Measurements from ENCODE around the gene RAB40C. TPM values are rescaled to one million over a fixed set of nuclear protein-coding genes. Genes with fewer than 3 reads are reported as not detected.

The RAB40C gene
- 2.5 TPM for polyA plus RNA-seq (2012; ENCODE audit: missing spikeins)

- DNase-seq (ENCODE audit: insufficient read length) (peak; percentile 99), FAIRE-seq (peak; percentile 98)
- TF ChIP-seq POLR2AphosphoS5 (IDR thresholded peaks at IDR 0.05; ENCODE audit: low read depth, low read length) (no peak), TAF1 (IDR thresholded peaks at IDR 0.05; ENCODE audit: borderline replicate concordance, low read depth, low read length) (no peak), POLR2A (IDR thresholded peaks at IDR 0.05; ENCODE audit: low read depth, low read length) (no peak)
These were observed at the start of gene RAB40C for GRCh38 chr16:589658-590187. Gene RAB40C, plus strand, starts transcription at chr16:590066. Its CDS starts 226 bp downstream, at chr16:590292.

DNA sequence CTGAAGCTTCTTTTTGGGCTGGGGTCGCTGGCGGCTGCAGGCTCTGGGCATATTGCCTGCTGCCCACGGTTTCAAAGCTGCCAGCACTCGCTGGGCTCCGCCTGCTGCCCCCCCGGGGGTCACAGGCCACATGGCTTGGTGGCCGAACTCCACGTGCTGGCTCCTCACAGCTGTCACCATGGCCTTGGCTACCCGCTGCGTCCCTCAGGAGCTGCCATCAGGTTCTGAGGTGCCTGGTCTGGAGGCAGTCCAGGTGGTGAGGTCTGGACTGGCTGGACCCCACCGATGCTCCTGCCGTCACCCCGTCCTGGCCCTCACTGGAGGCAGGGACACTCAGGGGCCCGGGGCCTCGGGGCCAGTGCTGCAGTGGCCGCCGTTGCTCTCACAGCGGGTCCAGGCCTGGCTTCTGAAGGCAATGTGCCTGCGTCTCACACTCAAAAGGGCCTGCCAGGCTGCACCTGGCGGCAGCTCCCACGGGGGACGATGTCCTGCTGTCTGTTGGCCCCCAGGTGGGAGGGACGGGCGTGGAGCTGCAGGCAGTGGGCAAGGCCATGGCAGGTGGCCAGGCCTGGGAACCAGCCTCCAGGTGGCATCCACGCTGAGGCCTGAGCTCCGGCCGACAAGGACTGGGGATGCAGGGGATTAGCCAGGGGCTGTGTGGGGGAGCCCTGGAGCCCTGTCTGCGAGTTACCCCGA, 49.1 kb upstream of the RAB40C start:
- no peak for DNase-seq (ENCODE audit: insufficient read length)
- no peak for TF ChIP-seq POLR2A (IDR thresholded peaks at IDR 0.05; ENCODE audit: low read depth, low read length)
- no peak for FAIRE-seq

DNA sequence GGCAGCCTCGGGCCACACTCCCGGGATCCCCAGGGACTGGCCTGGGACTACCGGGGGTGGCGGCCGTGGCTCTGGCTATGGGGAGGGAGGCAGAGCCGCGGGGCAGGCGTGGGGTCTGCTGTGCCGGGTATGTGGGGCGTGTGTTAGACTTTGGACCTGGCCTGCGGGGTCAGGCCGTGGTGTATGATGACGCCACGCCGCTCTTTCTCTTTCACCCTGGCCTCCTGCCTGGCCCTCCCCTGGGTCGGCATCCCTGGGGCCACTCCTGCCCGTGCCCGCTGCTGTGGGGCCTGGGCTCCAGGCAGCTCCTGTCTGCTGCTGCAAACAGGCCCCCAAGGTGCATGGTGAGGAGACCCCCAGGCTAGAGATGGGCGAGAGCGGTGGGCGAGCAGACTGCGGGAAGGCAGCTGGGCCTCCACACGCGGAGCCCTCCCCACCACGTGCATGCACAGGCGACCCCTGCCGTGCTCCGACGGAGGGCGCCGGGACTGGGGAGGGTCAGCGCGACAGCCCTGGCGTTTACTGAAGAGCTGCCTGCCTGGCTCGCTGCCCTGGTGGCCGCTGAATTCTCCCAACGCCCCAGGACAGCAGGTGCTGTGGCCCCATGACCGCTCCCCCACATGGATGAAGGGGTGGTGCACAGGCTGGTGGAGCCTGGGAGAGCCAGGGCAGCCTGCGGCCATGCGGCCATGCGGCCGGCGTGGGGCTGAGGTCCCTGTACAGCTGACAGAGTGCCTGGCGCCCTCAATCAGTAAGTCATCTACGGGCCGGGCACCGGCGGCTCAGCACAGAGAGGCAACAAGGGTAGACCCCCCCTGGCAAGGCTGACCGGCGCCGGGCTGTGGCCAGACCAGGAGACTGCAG, 46.3 kb upstream of the RAB40C start:
- no peak for FAIRE-seq
- no peak for DNase-seq (ENCODE audit: insufficient read length)

GRCh38 chr16:544517-544916, 45.3 kb upstream of the RAB40C start:
- TF ChIP-seq POLR2A (IDR thresholded peaks at IDR 0.05; ENCODE audit: low read depth, low read length) (no peak), TAF1 (IDR thresholded peaks at IDR 0.05; ENCODE audit: borderline replicate concordance, low read depth, low read length) (no peak)
- DNase-seq (ENCODE audit: insufficient read length) = no peak
- FAIRE-seq = no peak

More for the DNA sequence above, 46.3 kb upstream of the RAB40C start:
- no peak for TF ChIP-seq POLR2A (IDR thresholded peaks at IDR 0.05; ENCODE audit: low read depth, low read length)
- TF ChIP-seq TAF1 (IDR thresholded peaks at IDR 0.05; ENCODE audit: borderline replicate concordance, low read depth, low read length) = no peak
- no peak for TF ChIP-seq POLR2AphosphoS5 (IDR thresholded peaks at IDR 0.05; ENCODE audit: low read depth, low read length)

GRCh38 chr16:546909-547770, 42.7 kb upstream of the RAB40C start:
- TF ChIP-seq TAF1 (IDR thresholded peaks at IDR 0.05; ENCODE audit: borderline replicate concordance, low read depth, low read length) (no peak), POLR2AphosphoS5 (IDR thresholded peaks at IDR 0.05; ENCODE audit: low read depth, low read length) (no peak), POLR2A (IDR thresholded peaks at IDR 0.05; ENCODE audit: low read depth, low read length) (no peak)
- FAIRE-seq = no peak
- no peak for DNase-seq (ENCODE audit: insufficient read length)

- FAIRE-seq = no peak
- DNase-seq (ENCODE audit: insufficient read length) = no peak
- no peak for TF ChIP-seq TAF1 (IDR thresholded peaks at IDR 0.05; ENCODE audit: borderline replicate concordance, low read depth, low read length)
- TF ChIP-seq POLR2AphosphoS5 (IDR thresholded peaks at IDR 0.05; ENCODE audit: low read depth, low read length) = no peak
- TF ChIP-seq POLR2A (IDR thresholded peaks at IDR 0.05; ENCODE audit: low read depth, low read length) = no peak
These were observed 41.3 kb upstream of the RAB40C start for GRCh38 chr16:548586-548985.

DNA sequence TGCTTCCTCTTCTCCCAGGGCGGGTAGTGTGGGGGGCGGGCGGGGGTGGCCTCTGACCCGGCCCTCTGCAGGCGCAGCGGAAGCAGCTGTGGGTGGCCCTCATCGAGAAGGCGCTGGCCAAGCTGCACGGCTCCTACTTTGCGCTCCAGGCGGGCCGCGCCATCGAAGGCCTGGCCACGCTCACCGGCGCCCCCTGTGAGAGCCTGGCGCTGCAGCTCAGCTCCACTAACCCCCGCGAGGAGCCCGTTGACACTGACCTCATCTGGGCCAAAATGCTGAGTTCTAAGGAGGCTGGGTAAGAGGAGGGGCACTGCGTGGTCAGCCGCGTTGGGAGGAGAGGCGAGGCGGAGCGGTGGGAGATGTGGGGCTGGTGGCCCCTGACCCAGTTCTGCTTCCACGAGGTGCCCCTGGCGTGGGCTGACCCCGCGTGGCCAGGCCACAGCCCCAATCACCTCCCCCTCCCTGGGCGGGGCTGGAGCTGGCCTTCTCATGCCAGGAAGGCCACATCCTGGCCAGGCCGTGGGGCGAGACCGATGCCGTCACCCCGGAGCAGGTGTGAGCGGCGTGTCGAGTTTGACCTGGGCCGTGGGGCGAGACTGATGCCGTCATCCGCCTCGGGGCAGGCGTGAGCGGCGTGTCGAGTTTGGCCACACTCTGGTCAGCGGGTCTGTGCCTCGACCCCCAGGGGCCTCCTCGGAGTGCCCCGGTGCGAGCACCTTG, 40.2 kb upstream of the RAB40C start:
- TF ChIP-seq TAF1 (IDR thresholded peaks at IDR 0.05; ENCODE audit: borderline replicate concordance, low read depth, low read length) = no peak
- TF ChIP-seq POLR2A (IDR thresholded peaks at IDR 0.05; ENCODE audit: low read depth, low read length) = no peak
- no peak for TF ChIP-seq POLR2AphosphoS5 (IDR thresholded peaks at IDR 0.05; ENCODE audit: low read depth, low read length)
- FAIRE-seq (no peak), DNase-seq (ENCODE audit: insufficient read length) (no peak)

DNA sequence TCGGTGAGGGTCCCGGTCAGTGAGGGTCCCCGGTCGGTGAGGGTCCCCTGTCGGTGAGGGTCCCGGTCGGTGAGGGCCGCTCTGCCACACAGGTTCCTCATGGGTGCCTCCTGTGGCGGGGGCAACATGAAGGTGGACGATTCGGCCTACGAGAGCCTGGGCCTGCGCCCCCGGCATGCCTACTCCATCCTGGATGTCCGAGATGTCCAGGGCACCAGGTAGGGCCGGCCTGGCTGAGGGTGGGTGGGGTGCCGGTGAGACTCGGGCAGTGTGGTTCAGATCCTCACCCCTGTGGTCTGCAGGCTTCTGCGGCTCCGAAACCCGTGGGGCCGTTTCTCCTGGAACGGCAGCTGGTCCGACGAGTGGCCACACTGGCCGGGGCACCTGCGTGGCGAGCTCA, 38.7 kb upstream of the RAB40C start:
- TF ChIP-seq POLR2A (IDR thresholded peaks at IDR 0.05; ENCODE audit: low read depth, low read length) (no peak), POLR2AphosphoS5 (IDR thresholded peaks at IDR 0.05; ENCODE audit: low read depth, low read length) (no peak), TAF1 (IDR thresholded peaks at IDR 0.05; ENCODE audit: borderline replicate concordance, low read depth, low read length) (no peak)
- no peak for FAIRE-seq
- no peak for DNase-seq (ENCODE audit: insufficient read length)

DNA sequence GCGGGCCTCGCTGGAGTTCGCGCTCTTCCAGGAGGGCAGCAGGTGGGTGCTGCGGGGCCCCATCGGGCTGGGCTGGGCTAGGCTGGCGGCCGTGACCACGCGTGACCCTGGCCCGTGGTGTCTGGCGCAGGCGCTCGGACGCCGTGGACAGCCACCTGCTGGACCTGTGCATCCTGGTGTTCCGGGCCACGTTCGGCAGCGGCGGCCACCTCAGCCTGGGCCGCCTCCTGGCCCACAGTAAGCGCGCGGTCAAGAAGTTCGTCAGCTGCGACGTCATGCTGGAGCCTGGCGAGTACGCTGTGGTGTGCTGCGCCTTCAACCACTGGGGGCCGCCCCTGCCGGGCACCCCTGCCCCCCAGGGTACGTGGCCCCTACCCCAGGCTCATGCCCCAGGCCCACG, 37.7 kb upstream of the RAB40C start:
- TF ChIP-seq POLR2AphosphoS5 (IDR thresholded peaks at IDR 0.05; ENCODE audit: low read depth, low read length) = no peak
- no peak for TF ChIP-seq POLR2A (IDR thresholded peaks at IDR 0.05; ENCODE audit: low read depth, low read length)
- no peak for TF ChIP-seq TAF1 (IDR thresholded peaks at IDR 0.05; ENCODE audit: borderline replicate concordance, low read depth, low read length)
- FAIRE-seq (no peak), DNase-seq (ENCODE audit: insufficient read length) (no peak)

DNA sequence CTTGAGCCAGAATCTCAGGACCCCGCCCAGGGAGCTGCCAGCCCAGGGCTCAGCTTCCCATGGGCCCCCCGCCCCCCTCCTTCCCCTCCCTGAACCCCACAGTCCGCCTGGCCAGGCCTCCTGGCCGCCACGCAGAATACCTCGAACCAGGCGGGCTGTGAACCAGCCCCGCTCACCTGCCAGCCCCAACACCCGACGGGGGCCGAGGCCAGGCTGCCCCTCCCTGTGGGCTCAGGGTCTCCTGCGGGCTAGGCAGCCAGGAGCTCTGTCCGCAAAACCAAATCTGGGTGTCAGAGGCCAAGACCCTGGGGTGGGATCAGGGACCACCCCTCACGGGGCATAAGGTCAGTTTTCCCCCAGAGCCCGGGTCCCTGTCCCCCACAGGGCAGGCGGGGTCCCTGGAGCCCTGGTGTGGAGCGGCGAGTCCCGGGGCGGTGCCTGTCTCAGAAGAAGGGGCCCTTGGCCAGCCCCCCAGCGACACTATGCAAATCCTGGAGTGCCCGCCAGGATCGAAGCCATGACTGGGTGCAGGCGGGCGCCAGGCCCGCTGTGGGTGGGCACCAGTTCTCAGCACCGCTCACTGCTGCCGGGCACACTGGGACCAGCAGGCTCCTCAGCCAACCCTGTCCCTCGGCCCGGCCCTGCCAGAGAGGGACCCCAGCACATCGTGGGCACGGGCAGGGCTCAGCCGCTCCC, 36.1 kb upstream of the RAB40C start:
- TF ChIP-seq POLR2AphosphoS5 (IDR thresholded peaks at IDR 0.05; ENCODE audit: low read depth, low read length) = no peak
- no peak for TF ChIP-seq POLR2A (IDR thresholded peaks at IDR 0.05; ENCODE audit: low read depth, low read length)
- no peak for TF ChIP-seq TAF1 (IDR thresholded peaks at IDR 0.05; ENCODE audit: borderline replicate concordance, low read depth, low read length)
- FAIRE-seq (no peak), DNase-seq (ENCODE audit: insufficient read length) (no peak)
